Keratinocyte (primary cell): Measurements from ENCODE around the gene MPND. TPM values are rescaled to one million over a fixed set of nuclear protein-coding genes. Genes with fewer than 3 reads are reported as not detected.

Experiments used
- DNase-seq: peaks from one replicate; pipeline ENCODE4 v3.0.0-alpha.2; 2011; ENCODE audit warnings: low read depth, missing footprints, low spot score
- FAIRE-seq: peaks from 2 replicates; lab custom pipeline; 2011; peaks lifted over from hg19 to GRCh38; lab: Jason Lieb, UNC
- H2AFZ ChIP-seq: 2 replicates; pipeline ENCODE4 v1.6.0; 2012; ENCODE audit warnings: low read length, control low read depth, inconsistent platforms; ENCODE audit not compliant: control insufficient read depth
- H3K27ac ChIP-seq: 2 replicates; pipeline ENCODE4 v1.5.1; 2011; ENCODE audit warnings: low read length; ENCODE audit not compliant: control insufficient read depth, insufficient read depth
- H3K27me3 ChIP-seq: 3 replicates; pipeline ENCODE4 v1.6.0; 2011; ENCODE audit warnings: low read length; ENCODE audit not compliant: control insufficient read depth, insufficient read depth; ENCODE audit errors: extremely low read depth
- H3K36me3 ChIP-seq, 2 experiments: 2 replicates in 1 of 2; 3 replicates in 1 of 2; pipeline ENCODE4 v1.5.1; 2011; ENCODE audit warnings: low read length in 2 of 2, mild to moderate bottlenecking in 1 of 2; ENCODE audit not compliant: control insufficient read depth in 2 of 2, insufficient read depth in 2 of 2; ENCODE audit errors: extremely low read depth in 1 of 2
- H3K4me1 ChIP-seq: 3 replicates; pipeline ENCODE4 v1.5.1; 2011; ENCODE audit warnings: low read length; ENCODE audit not compliant: control insufficient read depth, insufficient read depth; ENCODE audit errors: extremely low read depth
- H3K4me2 ChIP-seq: 3 replicates; pipeline ENCODE4 v1.6.0; 2011; ENCODE audit warnings: low read depth, low read length; ENCODE audit not compliant: control insufficient read depth, insufficient read depth; ENCODE audit errors: extremely low read depth
- H3K4me3 ChIP-seq, 3 experiments: fragments of 200-600 bp in 1 of 3; sonication (generic) in 1 of 3; 2 replicates in 2 of 3; 3 replicates in 1 of 3; pipeline ENCODE4 v1.5.1; 2011 to 2016; ENCODE audit warnings: low read length in 3 of 3, mild to moderate bottlenecking in 3 of 3, control low read depth in 2 of 3, inconsistent platforms in 1 of 3, low read depth in 1 of 3, mixed read lengths in 1 of 3, mixed run types in 1 of 3, moderate library complexity in 1 of 3; ENCODE audit not compliant: control insufficient read depth in 2 of 3, insufficient read depth in 2 of 3; ENCODE audit errors: extremely low read depth in 1 of 3
- H3K79me2 ChIP-seq: 2 replicates; pipeline ENCODE4 v1.6.0; 2012; ENCODE audit warnings: low read length; ENCODE audit not compliant: control insufficient read depth, insufficient read depth
- H3K9ac ChIP-seq: 3 replicates; pipeline ENCODE4 v1.6.0; 2011; ENCODE audit warnings: low read length; ENCODE audit not compliant: control insufficient read depth, insufficient read depth; ENCODE audit errors: extremely low read depth
- H3K9me1 ChIP-seq: 3 replicates; pipeline ENCODE4 v1.6.0; 2011; ENCODE audit warnings: low read length; ENCODE audit not compliant: control insufficient read depth, insufficient read depth; ENCODE audit errors: extremely low read depth
- H3K9me3 ChIP-seq: 2 replicates; pipeline ENCODE4 v1.5.1; 2012; ENCODE audit warnings: low read depth, low read length; ENCODE audit not compliant: control insufficient read depth
- H4K20me1 ChIP-seq: 3 replicates; pipeline ENCODE4 v1.6.0; 2011; ENCODE audit warnings: low read length; ENCODE audit not compliant: control insufficient read depth, insufficient read depth; ENCODE audit errors: extremely low read depth
- EZH2 ChIP-seq: IDR thresholded peaks from one replicate; pipeline ENCODE4 v1.6.1; 2012; ENCODE audit warnings: inconsistent platforms, mild to moderate bottlenecking, low read length, moderate library complexity
- dilution Hi-C: fragments of 300-500 bp; cut with MboI; formaldehyde crosslinking; loops from one replicate; pipeline ENCODE4 v1.7.0; 2020; ENCODE audit warnings: low sequenced_read_pairs; ENCODE audit not compliant: extremely low pct_ligation_motif_present
- polyA plus RNA-seq, 5 experiments: library from polyadenylated mRNA; depleted of rRNA in 3 of 5; stranded (reverse) in 3 of 5; stranded (forward) in 1 of 5; unstranded in 1 of 5; fragments of >200 nt; gene quantifications; 1 replicate in 1 of 5; 2 replicates in 3 of 5; 3 replicates in 1 of 5; pipeline versions ENCODE4 v1.2.1 to v1.2.3, GENCODE V29; 2011 to 2012; ENCODE audit warnings: missing spikeins in 2 of 5, low read depth in 1 of 5, low replicate concordance in 1 of 5
- TF ChIP-seq, protein P1 (sequence below), 3 experiments: IDR thresholded peaks in 1 of 3; conservative IDR thresholded peaks in 1 of 3; optimal IDR thresholded peaks in 1 of 3; 2 replicates in 2 of 3; 3 replicates in 1 of 3; pipeline versions ENCODE3 to v1.5.1; 2011; ENCODE audit warnings: low read length in 3 of 3, mild to moderate bottlenecking in 3 of 3, moderate library complexity in 2 of 3, control low read depth in 1 of 3, inconsistent platforms in 1 of 3; ENCODE audit not compliant: insufficient read depth in 2 of 3; ENCODE audit errors: extremely low read depth in 1 of 3

The MPND gene
- polyA plus RNA-seq, 1 donor (not counting 4 experiments of a cell fraction or from before 2014, with no cell fraction given), result 4.2 TPM

DNA sequence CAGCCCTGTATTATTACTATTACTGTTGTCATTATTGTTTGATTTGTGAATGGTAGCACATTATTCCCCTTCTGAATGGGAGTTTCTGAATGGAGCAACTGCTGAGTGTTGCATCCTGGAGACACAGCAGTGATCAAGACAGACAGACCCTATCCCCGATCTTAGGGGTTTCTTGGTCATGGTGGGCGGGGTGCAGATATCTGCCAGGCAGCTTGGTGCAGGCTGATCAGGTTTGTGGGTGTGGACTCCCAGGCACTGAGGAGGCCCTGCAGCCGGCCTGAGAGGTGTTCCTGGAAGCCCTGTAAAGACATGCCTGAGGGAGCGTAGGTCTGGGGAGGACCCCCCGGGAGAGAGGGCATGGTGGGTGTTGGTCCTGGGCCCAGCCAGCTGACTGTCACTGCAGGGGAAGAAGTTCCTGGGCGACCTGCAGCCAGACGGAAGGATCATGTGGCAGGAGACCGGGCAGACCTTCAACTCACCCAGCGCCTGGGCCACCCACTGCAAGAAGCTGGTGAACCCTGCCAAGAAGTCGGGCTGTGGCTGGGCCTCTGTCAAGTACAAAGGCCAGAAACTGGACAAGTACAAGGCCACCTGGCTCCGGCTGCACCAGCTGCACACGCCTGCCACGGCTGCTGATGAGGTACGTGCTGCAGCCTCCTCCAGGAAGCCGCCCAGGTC is 2.1 kb downstream of the MPND start:
- no peak overlapping the region for H2AFZ ChIP-seq
- no peak overlapping the region for H3K4me3 ChIP-seq
- DNase-seq (no peak), FAIRE-seq (no peak)
- no peaks in the 10 kb centered on the region for H3K27me3 ChIP-seq
- TF ChIP-seq EZH2, result no peak
- TF ChIP-seq, protein P1, sequence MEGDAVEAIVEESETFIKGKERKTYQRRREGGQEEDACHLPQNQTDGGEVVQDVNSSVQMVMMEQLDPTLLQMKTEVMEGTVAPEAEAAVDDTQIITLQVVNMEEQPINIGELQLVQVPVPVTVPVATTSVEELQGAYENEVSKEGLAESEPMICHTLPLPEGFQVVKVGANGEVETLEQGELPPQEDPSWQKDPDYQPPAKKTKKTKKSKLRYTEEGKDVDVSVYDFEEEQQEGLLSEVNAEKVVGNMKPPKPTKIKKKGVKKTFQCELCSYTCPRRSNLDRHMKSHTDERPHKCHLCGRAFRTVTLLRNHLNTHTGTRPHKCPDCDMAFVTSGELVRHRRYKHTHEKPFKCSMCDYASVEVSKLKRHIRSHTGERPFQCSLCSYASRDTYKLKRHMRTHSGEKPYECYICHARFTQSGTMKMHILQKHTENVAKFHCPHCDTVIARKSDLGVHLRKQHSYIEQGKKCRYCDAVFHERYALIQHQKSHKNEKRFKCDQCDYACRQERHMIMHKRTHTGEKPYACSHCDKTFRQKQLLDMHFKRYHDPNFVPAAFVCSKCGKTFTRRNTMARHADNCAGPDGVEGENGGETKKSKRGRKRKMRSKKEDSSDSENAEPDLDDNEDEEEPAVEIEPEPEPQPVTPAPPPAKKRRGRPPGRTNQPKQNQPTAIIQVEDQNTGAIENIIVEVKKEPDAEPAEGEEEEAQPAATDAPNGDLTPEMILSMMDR (optimal IDR thresholded peaks at IDR 0.05 in 1 of 3, IDR thresholded peaks at IDR 0.05 in 1 of 3, conservative IDR thresholded peaks at IDR 0.05 in 1 of 3; ENCODE audit: extremely low read depth in 1 of 3, insufficient read depth in 2 of 3, low read length in 3 of 3), result no peak
- no peaks in the 10 kb centered on the region for H3K9me3 ChIP-seq
- H3K9me1 ChIP-seq, result no peaks in the 10 kb centered on the region
- peaks cover 0 to 2% of the 10 kb centered on the region in 2 experiments for H3K36me3 ChIP-seq
- H3K4me1 ChIP-seq, result peaks cover 10% of the 10 kb centered on the region
- H3K9ac ChIP-seq, result no peak overlapping the region
- H3K27ac ChIP-seq, result no peak overlapping the region
- no peaks in the 10 kb centered on the region for H3K79me2 ChIP-seq
- H4K20me1 ChIP-seq, result no peaks in the 10 kb centered on the region
- dilution Hi-C loops, result no loop called here
- H3K4me2 ChIP-seq, result no peak overlapping the region

DNA sequence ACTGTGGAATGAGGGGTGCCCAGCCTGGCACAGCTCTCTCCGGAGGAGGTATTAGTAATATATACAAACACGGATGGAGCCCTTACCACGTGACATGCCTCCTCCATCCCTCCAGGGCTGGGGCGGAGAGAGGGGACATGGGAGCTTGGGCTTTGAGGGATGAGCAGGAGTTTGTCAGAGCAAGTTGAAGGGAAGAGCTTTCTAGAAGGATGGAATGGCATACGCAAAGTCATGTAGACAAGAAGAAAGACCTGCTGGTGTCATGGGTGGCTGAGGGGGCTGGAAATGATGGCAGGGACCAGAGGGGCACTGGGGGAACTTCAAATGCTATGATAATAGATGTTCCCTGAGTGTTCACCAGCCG is 2.6 kb downstream of the MPND start:
- H3K27me3 ChIP-seq, result no peaks in the 10 kb centered on the region
- no peak overlapping the region for H3K4me3 ChIP-seq
- H3K4me2 ChIP-seq, result no peak overlapping the region
- H3K9me3 ChIP-seq, result no peaks in the 10 kb centered on the region
- no peaks in the 10 kb centered on the region for H4K20me1 ChIP-seq
- H3K79me2 ChIP-seq, result no peaks in the 10 kb centered on the region
- peaks cover 10% of the 10 kb centered on the region for H3K4me1 ChIP-seq
- FAIRE-seq (no peak), DNase-seq (no peak)
- H3K27ac ChIP-seq, result no peak overlapping the region
- dilution Hi-C loops, result no loop called here
- H3K9ac ChIP-seq, result no peak overlapping the region
- peaks cover 0 to 2% of the 10 kb centered on the region in 2 experiments for H3K36me3 ChIP-seq
- TF ChIP-seq, protein P1 (optimal IDR thresholded peaks at IDR 0.05 in 1 of 3, IDR thresholded peaks at IDR 0.05 in 1 of 3, conservative IDR thresholded peaks at IDR 0.05 in 1 of 3; ENCODE audit: extremely low read depth in 1 of 3, insufficient read depth in 2 of 3, low read length in 3 of 3), result no peak
- no peak for TF ChIP-seq EZH2
- no peak overlapping the region for H2AFZ ChIP-seq
- no peaks in the 10 kb centered on the region for H3K9me1 ChIP-seq
